Vagina (tissue), 2 donors: Measurements from ENCODE around the gene ARHGAP26.

Source experiments
- POLR2A ChIP-seq, 2 donors: fragments of 450-650 bp; IDR thresholded peaks; one replicate each; pipeline ENCODE4 v1.6.1; 2017; ENCODE audit warnings: antibody characterized with exemption in 2 of 2, mild to moderate bottlenecking in 2 of 2, moderate library complexity in 2 of 2
- POLR2AphosphoS5 ChIP-seq, 2 donors: sonication (generic); formaldehyde crosslinking; IDR thresholded peaks; one replicate each; pipeline ENCODE4 v1.9.0; 2017; ENCODE audit warnings: antibody characterized with exemption in 2 of 2, mild to moderate bottlenecking in 2 of 2, low read depth in 1 of 2; ENCODE audit not compliant: insufficient read depth in 1 of 2
- TF ChIP-seq, protein P1 (sequence below), 3 experiments: fragments of 450-650 bp in 2 of 3; fragments of 200-600 bp in 1 of 3; sonication (generic) in 1 of 3; IDR thresholded peaks; one replicate each; pipeline ENCODE4 v1.5.1; 2017 to 2019; ENCODE audit warnings: antibody characterized with exemption in 3 of 3, mild to moderate bottlenecking in 2 of 3, moderate library complexity in 2 of 3

DNA sequence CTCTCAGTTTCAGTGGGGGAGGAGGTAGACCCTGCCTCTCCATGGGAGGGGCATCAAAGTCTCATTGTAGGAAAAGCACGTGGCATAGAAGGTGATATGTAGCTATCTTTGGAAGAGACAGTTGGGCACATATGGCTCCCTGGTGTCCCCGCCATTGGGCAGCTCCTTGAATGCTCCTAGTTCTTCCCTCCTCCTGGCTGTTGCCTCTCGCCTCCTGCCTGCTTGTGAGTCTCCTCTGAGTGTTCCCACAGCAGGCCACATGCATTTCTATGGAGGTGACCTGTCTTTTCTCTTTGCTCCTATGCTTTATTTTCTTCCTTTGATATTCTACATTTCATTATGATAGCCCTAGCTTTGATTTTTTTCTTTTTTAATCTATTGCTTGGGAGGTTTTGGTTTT is 138.5 kb downstream of the ARHGAP26 start:
- TF ChIP-seq, protein P1, sequence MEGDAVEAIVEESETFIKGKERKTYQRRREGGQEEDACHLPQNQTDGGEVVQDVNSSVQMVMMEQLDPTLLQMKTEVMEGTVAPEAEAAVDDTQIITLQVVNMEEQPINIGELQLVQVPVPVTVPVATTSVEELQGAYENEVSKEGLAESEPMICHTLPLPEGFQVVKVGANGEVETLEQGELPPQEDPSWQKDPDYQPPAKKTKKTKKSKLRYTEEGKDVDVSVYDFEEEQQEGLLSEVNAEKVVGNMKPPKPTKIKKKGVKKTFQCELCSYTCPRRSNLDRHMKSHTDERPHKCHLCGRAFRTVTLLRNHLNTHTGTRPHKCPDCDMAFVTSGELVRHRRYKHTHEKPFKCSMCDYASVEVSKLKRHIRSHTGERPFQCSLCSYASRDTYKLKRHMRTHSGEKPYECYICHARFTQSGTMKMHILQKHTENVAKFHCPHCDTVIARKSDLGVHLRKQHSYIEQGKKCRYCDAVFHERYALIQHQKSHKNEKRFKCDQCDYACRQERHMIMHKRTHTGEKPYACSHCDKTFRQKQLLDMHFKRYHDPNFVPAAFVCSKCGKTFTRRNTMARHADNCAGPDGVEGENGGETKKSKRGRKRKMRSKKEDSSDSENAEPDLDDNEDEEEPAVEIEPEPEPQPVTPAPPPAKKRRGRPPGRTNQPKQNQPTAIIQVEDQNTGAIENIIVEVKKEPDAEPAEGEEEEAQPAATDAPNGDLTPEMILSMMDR (IDR thresholded peaks at IDR 0.05): no peak
- no peak for TF ChIP-seq POLR2AphosphoS5 (IDR thresholded peaks at IDR 0.05; ENCODE audit: insufficient read depth in 1 of 2, low read depth in 1 of 2)
- TF ChIP-seq POLR2A (IDR thresholded peaks at IDR 0.05): no peak
